Common myeloid progenitor, CD34-positive (primary cell): ENCODE data around the gene HLX. TPM values are rescaled to one million over a fixed set of nuclear protein-coding genes. Genes with fewer than 3 reads are reported as not detected.
A peak's percentile ranks its signal among the peaks of the same experiment; 100 is the strongest.

Source experiments
- CTCF ChIA-PET: fragments of 350-600 bp; sonication (Branson Sonifier 250); formaldehyde crosslinking; loops from one replicate; lab custom pipeline; 2021; ENCODE audit warnings: antibody characterized with exemption; lab: Charles Lee
- POLR2A ChIA-PET: fragments of 350-600 bp; sonication (Branson Sonifier 250); formaldehyde crosslinking; loops from one replicate; lab custom pipeline; 2021; ENCODE audit warnings: antibody characterized with exemption; lab: Charles Lee
- DNase-seq, 3 donors: peaks; one replicate each; pipeline versions ENCODE4 v3.0.0 to v3.0.0-alpha.2; 2013
- H3K27ac ChIP-seq, 2 experiments: 1 replicate in 1 of 2; 2 replicates in 1 of 2; pipeline ENCODE4 v1.7.0; 2013; ENCODE audit warnings: inconsistent platforms in 2 of 2, low read length in 2 of 2, mild to moderate bottlenecking in 2 of 2, low read depth in 1 of 2, moderate library complexity in 1 of 2; ENCODE audit not compliant: severe bottlenecking in 2 of 2, insufficient read depth in 1 of 2, poor library complexity in 1 of 2
- H3K27me3 ChIP-seq, 5 experiments: replicated peaks in 2 of 5; 1 replicate in 3 of 5; 2 replicates in 2 of 5; pipeline versions ENCODE4 v1.6.1 to v1.7.0; 2013; ENCODE audit warnings: low read length in 4 of 5, mild to moderate bottlenecking in 2 of 5, moderate library complexity in 2 of 5, inconsistent platforms in 1 of 5; ENCODE audit not compliant: insufficient read depth in 5 of 5, control insufficient read depth in 4 of 5
- H3K36me3 ChIP-seq, 4 experiments: 1 replicate in 2 of 4; 2 replicates in 2 of 4; pipeline versions ENCODE4 v1.6.1 to v1.7.0; 2013; ENCODE audit warnings: low read length in 3 of 4, control low read depth in 1 of 4, mild to moderate bottlenecking in 1 of 4; ENCODE audit not compliant: control insufficient read depth in 4 of 4, insufficient read depth in 4 of 4
- H3K4me1 ChIP-seq, 4 experiments: 1 replicate in 3 of 4; 2 replicates in 1 of 4; pipeline versions ENCODE4 v1.6.1 to v1.7.1; 2013; ENCODE audit warnings: low read length in 3 of 4, mild to moderate bottlenecking in 3 of 4, control low read depth in 1 of 4, inconsistent platforms in 1 of 4, moderate library complexity in 1 of 4; ENCODE audit not compliant: control insufficient read depth in 4 of 4, insufficient read depth in 4 of 4; ENCODE audit errors: control extremely low read depth in 1 of 4
- H3K4me3 ChIP-seq, 7 experiments: 1 replicate in 4 of 7; 2 replicates in 3 of 7; pipeline versions ENCODE4 v1.5.1 to v1.7.0; 2013; ENCODE audit warnings: mild to moderate bottlenecking in 7 of 7, low read length in 6 of 7, moderate library complexity in 6 of 7, inconsistent platforms in 2 of 7, low read depth in 2 of 7, control low read depth in 1 of 7; ENCODE audit not compliant: insufficient read depth in 4 of 7, control insufficient read depth in 1 of 7; ENCODE audit errors: extremely low read depth in 1 of 7
- H3K9me3 ChIP-seq, 5 experiments: 1 replicate in 4 of 5; 2 replicates in 1 of 5; pipeline versions ENCODE4 v1.6.1 to v1.7.1; 2013; ENCODE audit warnings: low read length in 4 of 5, mild to moderate bottlenecking in 2 of 5, inconsistent platforms in 1 of 5, low read depth in 1 of 5, moderate library complexity in 1 of 5; ENCODE audit not compliant: control insufficient read depth in 4 of 5, insufficient read depth in 2 of 5; ENCODE audit errors: control extremely low read depth in 1 of 5
- whole genome bisulfite sequencing: methylation state at CpG from one replicate; pipeline ENCODE4 v1.1.5; 2013; ENCODE audit not compliant: insufficient coverage; 5-methylcytosine and 5-hydroxymethylcytosine counted together
- polyA plus RNA-seq: library from polyadenylated mRNA; unstranded; fragments of 120-200 nt; gene quantifications from one replicate; pipeline ENCODE4 v1.2.1, GENCODE V29; 2013

The HLX gene, protein sequence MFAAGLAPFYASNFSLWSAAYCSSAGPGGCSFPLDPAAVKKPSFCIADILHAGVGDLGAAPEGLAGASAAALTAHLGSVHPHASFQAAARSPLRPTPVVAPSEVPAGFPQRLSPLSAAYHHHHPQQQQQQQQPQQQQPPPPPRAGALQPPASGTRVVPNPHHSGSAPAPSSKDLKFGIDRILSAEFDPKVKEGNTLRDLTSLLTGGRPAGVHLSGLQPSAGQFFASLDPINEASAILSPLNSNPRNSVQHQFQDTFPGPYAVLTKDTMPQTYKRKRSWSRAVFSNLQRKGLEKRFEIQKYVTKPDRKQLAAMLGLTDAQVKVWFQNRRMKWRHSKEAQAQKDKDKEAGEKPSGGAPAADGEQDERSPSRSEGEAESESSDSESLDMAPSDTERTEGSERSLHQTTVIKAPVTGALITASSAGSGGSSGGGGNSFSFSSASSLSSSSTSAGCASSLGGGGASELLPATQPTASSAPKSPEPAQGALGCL
- polyA plus RNA-seq: 7.4 TPM

DNA sequence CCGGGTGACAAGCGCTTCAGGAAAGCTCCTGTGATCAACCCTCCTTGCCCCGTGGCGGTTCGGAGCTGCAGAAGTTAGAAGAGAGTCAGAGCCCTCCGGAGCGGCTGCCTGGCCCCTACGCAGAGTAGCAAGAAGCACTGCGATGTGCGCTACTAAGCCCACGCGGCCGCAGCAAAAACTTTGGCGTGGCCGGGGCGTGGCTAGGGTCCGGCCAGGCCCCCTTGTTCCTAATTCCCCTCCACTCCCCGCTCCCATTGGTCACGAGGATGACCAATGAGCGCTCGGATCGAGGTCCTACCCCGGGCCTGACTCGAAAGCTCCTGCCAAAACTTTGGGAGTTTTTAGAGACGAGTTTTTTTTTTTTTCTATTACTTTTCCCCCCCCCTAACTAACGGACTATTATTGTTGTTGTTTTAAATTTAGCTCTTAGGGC is at the start of gene HLX:
HLX (plus strand) TSS at position 368 of the 433 bp plus-strand sequence. CDS start 415 bp downstream, outside the sequence.
- peak; percentile 84 to 92 (median 90) for DNase-seq
- peaks cover 0 to 3% (median 2%) of the 10 kb centered on the region in 5 experiments for H3K27me3 ChIP-seq
- peaks cover 0 to 16% (median 10%) of the 10 kb centered on the region in 4 experiments for H3K36me3 ChIP-seq
- H3K27ac ChIP-seq: peak within 1 kb of the TSS; percentile 33 to 68
- 0% methylated on average over 14 of the region's 26 CpGs for WGBS
- POLR2A ChIA-PET: interaction anchor here (0.6 to 0.9 kb wide), 3 partner anchors 13 to 933 kb away, joined by 3 to 7 read pairs (median 3); no protein-coding TSS in a partner anchor
- CTCF ChIA-PET: interaction anchor here (0.7 to 1.8 kb wide), 5 partner anchors 14 to 557 kb away, joined by 3 to 8 read pairs (median 3); no protein-coding TSS in a partner anchor
- H3K4me3 ChIP-seq: peak within 1 kb of the TSS; percentile 51 to 93 (median 79)
- peaks cover 21 to 68% (median 64%) of the 10 kb centered on the region in 4 experiments for H3K4me1 ChIP-seq
- H3K9me3 ChIP-seq: no peaks in the 10 kb centered on the region

DNA sequence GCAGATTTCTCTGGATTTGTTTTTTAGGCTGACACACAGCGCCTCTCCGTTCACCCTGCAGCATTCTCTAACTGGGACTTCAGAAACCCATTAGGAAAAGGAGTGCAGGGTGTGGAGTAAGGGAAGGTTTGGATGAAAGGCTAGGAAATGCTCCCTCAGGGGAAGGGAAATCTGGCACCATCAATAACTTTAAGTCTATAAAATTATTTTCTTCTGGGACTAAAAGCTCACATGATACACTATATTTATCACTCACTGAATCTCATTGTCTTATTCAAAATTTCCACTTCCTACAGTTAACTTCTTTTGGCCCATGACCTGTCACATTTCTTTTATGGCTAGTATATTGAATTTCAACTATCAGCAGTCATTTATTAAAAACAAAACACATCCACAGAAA is 45.8 kb upstream of the HLX start:
- Histone ChIP-seq H3K27me3 (no peaks in the 10 kb centered on the region), H3K36me3 (no peaks in the 10 kb centered on the region), H3K4me3 (no peak overlapping the region), H3K9me3 (peaks cover 0 to 6% (median 0%) of the 10 kb centered on the region in 5 experiments), H3K4me1 (peaks cover 0 to 3% (median 0%) of the 10 kb centered on the region in 4 experiments), H3K27ac (no peak overlapping the region)
- DNase-seq: no peak
- ChIA-PET CTCF (no interaction called here), POLR2A (no interaction called here)
- 100% methylated on average over 2 of the region's 2 CpGs for WGBS

DNA sequence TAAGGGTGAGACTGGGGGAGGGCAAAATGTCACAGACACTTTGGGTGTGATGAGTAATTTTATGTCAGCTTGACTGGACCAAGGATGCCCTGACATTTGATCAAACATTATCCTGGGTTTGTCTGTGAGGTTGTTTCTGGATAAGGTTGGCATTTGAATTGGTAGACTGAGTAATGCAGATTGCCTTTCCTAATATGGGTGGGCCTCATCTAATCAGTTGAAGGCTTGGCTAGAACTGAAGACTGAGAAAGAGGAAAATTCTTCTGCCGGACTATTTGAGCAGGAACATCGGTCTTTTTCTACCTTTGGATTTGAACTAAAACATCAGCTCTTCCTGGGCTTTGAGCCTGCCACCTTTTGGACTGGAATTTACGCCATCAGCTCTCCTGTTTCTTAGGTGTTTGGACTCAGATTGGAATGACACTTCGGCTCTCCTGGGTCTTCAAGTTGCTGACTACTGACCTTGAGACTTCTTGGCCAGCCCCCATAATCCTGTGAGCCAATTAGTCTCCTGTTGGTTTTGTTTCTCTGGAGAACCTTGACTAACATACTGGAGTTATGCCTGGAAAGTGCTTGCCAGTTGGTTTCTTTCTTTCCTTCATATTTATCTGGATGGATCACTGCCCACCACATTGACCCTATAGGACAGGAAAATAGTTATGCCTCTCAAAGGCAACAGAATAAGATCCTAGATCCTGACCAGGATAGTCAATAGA is 44.9 kb upstream of the HLX start:
- no peak for DNase-seq
- WGBS: 93% methylated on average over 4 of the region's 4 CpGs
- POLR2A ChIA-PET: no interaction called here

DNA sequence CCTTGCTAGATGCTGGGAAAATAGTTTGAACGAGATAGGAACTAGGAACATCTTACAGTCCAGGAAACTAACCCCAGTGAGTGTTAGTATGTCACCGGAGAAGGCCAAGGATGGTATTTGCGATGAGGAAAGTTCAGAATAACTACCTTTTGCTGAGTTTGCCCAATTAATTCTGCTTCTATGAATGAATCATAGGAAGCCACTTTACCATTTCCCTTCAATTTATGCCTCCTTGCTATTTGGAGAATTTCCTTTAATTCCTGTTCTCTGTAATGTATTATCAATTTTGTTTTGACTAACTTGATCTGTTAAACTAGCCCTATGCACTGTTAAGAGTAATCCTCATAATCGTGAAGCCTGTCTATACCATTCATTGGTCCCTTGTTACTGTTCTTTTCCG is 40.7 kb upstream of the HLX start:
- no peaks in the 10 kb centered on the region for H3K4me1 ChIP-seq
- no peaks in the 10 kb centered on the region for H3K9me3 ChIP-seq
- DNase-seq: no peak
- peaks cover 0 to 2% (median 0%) of the 10 kb centered on the region in 5 experiments for H3K27me3 ChIP-seq
- H3K4me3 ChIP-seq: no peak overlapping the region
- WGBS: 100% methylated on average over 2 of the region's 5 CpGs
- POLR2A ChIA-PET: no interaction called here
- no peak overlapping the region for H3K27ac ChIP-seq
- no peaks in the 10 kb centered on the region for H3K36me3 ChIP-seq
- CTCF ChIA-PET: no interaction called here

More for the DNA sequence above, 44.9 kb upstream of the HLX start:
- Histone ChIP-seq H3K27me3 (no peaks in the 10 kb centered on the region), H3K9me3 (peaks cover 0 to 6% (median 0%) of the 10 kb centered on the region in 5 experiments), H3K4me1 (peaks cover 0 to 3% (median 0%) of the 10 kb centered on the region in 4 experiments), H3K4me3 (no peak overlapping the region), H3K27ac (no peak overlapping the region), H3K36me3 (no peaks in the 10 kb centered on the region)
- CTCF ChIA-PET: no interaction called here

DNA sequence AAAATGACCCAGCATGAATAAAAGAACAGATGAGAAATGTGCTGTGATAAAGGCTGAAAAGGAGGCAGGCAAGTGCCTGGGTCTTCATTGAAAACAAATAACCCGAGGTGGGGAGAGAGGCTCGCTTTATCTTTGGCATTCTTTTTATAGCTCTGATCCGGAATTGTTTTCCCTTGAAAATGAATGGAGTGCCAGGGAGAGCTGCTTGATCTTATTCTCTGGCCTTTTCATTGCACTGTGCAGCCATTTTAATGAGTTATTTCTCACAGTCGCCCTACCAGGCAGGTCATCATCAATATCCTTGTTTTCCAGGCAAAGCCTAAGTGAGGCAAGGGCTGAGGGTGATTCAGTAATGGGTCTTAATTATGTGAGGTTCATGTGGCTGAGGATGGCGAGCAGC is 39.8 kb upstream of the HLX start:
- DNase-seq: no peak
- ChIA-PET POLR2A (no interaction called here), CTCF (no interaction called here)
- H3K9me3 ChIP-seq: no peaks in the 10 kb centered on the region
- H3K27me3 ChIP-seq: peaks cover 0 to 2% (median 0%) of the 10 kb centered on the region in 5 experiments
- WGBS: 94% methylated on average over 5 of the region's 5 CpGs
- no peaks in the 10 kb centered on the region for H3K4me1 ChIP-seq
- H3K27ac ChIP-seq: no peak overlapping the region
- no peak overlapping the region for H3K4me3 ChIP-seq
- no peaks in the 10 kb centered on the region for H3K36me3 ChIP-seq

DNA sequence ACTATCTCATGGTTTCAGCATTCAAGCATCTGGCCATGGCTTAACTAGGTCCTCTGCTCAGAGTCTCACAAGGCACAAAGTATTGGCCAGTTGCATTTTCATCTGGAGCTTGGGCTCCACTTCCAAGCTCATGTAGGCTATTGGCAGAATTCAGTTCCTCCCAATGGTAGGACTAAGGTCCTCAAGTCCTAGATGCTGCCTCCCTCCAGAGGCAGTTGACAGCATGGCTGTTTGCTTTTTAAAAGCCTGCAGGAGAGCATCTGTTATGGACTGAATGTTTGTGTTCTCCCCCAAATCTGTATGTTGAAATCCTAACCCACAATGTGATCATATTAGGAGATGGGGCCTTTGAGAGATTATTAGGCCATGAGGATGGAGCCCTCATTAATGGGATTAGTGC is 38.0 kb upstream of the HLX start:
- H3K27ac ChIP-seq: no peak overlapping the region
- DNase-seq: no peak
- H3K27me3 ChIP-seq: peaks cover 0 to 2% (median 0%) of the 10 kb centered on the region in 5 experiments
- H3K4me1 ChIP-seq: no peaks in the 10 kb centered on the region
- POLR2A ChIA-PET: no interaction called here
- no peaks in the 10 kb centered on the region for H3K36me3 ChIP-seq
- CTCF ChIA-PET: no interaction called here
- no peak overlapping the region for H3K4me3 ChIP-seq
- no peaks in the 10 kb centered on the region for H3K9me3 ChIP-seq
